HepG2 (cell line): ENCODE measurements around the gene SEPTIN12.

Source experiments
- POLR2A ChIP-seq, 2 experiments: IDR thresholded peaks; 2 replicates each; pipeline ENCODE4 v1.6.1; 2011; ENCODE audit warnings: low read depth in 2 of 2, low read length in 2 of 2, mild to moderate bottlenecking in 1 of 2, moderate library complexity in 1 of 2; ENCODE audit not compliant: insufficient read depth in 1 of 2
- TAF1 ChIP-seq: sonication (generic); formaldehyde crosslinking; IDR thresholded peaks from 2 replicates; pipeline ENCODE4 v1.4.0; 2020; ENCODE audit warnings: missing genetic modification reagents
- TF ChIP-seq, protein P1 (sequence below): sonication (generic); formaldehyde crosslinking; IDR thresholded peaks from 2 replicates; pipeline ENCODE4 v1.5.0; 2020; ENCODE audit warnings: mild to moderate bottlenecking, missing genetic modification reagents, moderate library complexity
- TF ChIP-seq, protein P2 (sequence below): sonication (generic); formaldehyde crosslinking; IDR thresholded peaks from 2 replicates; pipeline ENCODE4 v1.8.1; 2023; ENCODE audit warnings: missing genetic modification reagents, inconsistent platforms, borderline replicate concordance

DNA sequence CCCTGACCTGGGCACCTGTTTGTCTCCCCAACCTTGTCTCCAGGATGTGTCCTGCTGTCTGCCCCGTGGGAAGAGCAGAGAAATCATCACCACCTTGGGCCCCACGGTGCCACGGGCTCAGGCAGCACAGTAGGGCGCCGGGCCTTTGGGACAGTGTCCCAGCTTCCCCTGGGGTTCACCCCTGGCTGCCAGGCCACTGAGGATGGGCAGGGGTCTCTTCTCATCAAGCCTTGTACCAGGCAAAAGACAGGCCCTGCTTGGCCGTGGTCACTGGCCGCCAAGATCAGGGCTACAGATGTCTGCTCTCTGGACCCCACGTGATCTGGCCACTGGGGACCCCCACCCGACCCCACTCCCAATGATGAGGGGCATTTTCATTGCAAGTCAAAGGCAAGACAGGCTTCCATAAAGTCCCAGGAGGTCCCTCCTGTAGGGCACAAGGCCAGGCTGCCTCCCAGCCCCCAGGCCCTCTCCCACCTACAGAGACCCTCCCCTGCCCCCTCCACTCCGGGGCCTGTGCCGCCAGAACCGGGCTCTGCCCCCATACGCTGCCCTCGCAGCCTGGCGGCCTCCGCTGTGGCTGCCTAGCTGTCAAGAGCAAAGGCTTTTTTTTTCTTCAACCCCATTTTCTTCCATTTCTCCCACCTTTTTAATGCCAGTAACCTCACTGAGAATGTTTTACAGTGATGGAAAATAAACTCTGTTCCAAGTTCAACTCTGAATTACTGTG is 39.3 kb downstream of the SEPTIN12 start:
- TF ChIP-seq, protein P1, sequence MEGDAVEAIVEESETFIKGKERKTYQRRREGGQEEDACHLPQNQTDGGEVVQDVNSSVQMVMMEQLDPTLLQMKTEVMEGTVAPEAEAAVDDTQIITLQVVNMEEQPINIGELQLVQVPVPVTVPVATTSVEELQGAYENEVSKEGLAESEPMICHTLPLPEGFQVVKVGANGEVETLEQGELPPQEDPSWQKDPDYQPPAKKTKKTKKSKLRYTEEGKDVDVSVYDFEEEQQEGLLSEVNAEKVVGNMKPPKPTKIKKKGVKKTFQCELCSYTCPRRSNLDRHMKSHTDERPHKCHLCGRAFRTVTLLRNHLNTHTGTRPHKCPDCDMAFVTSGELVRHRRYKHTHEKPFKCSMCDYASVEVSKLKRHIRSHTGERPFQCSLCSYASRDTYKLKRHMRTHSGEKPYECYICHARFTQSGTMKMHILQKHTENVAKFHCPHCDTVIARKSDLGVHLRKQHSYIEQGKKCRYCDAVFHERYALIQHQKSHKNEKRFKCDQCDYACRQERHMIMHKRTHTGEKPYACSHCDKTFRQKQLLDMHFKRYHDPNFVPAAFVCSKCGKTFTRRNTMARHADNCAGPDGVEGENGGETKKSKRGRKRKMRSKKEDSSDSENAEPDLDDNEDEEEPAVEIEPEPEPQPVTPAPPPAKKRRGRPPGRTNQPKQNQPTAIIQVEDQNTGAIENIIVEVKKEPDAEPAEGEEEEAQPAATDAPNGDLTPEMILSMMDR (CRISPR knock-in tag), result no peak
- TF ChIP-seq, protein P2, sequence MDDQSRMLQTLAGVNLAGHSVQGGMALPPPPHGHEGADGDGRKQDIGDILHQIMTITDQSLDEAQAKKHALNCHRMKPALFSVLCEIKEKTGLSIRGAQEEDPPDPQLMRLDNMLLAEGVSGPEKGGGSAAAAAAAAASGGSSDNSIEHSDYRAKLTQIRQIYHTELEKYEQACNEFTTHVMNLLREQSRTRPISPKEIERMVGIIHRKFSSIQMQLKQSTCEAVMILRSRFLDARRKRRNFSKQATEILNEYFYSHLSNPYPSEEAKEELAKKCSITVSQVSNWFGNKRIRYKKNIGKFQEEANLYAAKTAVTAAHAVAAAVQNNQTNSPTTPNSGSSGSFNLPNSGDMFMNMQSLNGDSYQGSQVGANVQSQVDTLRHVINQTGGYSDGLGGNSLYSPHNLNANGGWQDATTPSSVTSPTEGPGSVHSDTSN (CRISPR knock-in tag), result no peak
- TF ChIP-seq POLR2A (IDR thresholded peaks at IDR 0.05; ENCODE audit: insufficient read depth in 1 of 2, low read depth in 2 of 2, low read length in 2 of 2), result no peak
- no peak for TF ChIP-seq TAF1 (CRISPR knock-in tag)
